SJSA1 (cell line): ENCODE data around the gene MTG1. TPM values are rescaled to one million over a fixed set of nuclear protein-coding genes. Genes with fewer than 3 reads are reported as not detected.
"Not testable (repeated sequence)": the region's sequence is repeated elsewhere in the genome, so short reads cannot be mapped to it uniquely, and the experiment has no call there.

Experiments used
- DNase-seq, 2 experiments: peaks; one replicate each; pipeline ENCODE4 v3.0.0-alpha.2; 2015 to 2020; ENCODE audit warnings: low spot score in 2 of 2, low read depth in 1 of 2
- H3K27ac ChIP-seq: fragments of 250-450 bp; sonication (Bioruptor Pico); 2 replicates; pipeline ENCODE4 v1.5.1; 2020; ENCODE audit warnings: mild to moderate bottlenecking, moderate library complexity
- H3K27me3 ChIP-seq: fragments of 250-450 bp; sonication (Bioruptor Pico); replicated peaks from 2 replicates; pipeline ENCODE4 v1.5.1; 2020; ENCODE audit warnings: mild to moderate bottlenecking, moderate library complexity
- H3K36me3 ChIP-seq: fragments of 250-450 bp; sonication (Bioruptor Pico); 2 replicates; pipeline ENCODE4 v1.5.1; 2020; ENCODE audit warnings: mild to moderate bottlenecking
- H3K4me1 ChIP-seq: fragments of 250-450 bp; sonication (Bioruptor Pico); replicated peaks from 2 replicates; pipeline ENCODE4 v1.6.1; 2021; ENCODE audit warnings: mild to moderate bottlenecking
- H3K4me3 ChIP-seq: fragments of 250-450 bp; sonication (Bioruptor Pico); 2 replicates; pipeline ENCODE4 v1.5.1; 2020; ENCODE audit warnings: mild to moderate bottlenecking
- H3K9me3 ChIP-seq: fragments of 250-450 bp; sonication (Bioruptor Pico); replicated peaks from 2 replicates; pipeline ENCODE4 v1.5.1; 2020; ENCODE audit warnings: mild to moderate bottlenecking
- total RNA-seq: library from RNA; depleted of rRNA; stranded (reverse); fragments of >200 nt; shearing (Covaris generic); gene quantifications from 2 replicates; pipeline ENCODE4 v1.2.3, GENCODE V29; 2014

Gene MTG1
- total RNA-seq, 1 experiment from 2014 or later, result 36.8 TPM

GRCh38 chr10:133422807-133423771 is 29.1 kb downstream of the MTG1 start:
- H3K27me3 ChIP-seq, result peaks cover 3% of the 10 kb centered on the region; the same call in 1 of the 2 replicates
- no peak for DNase-seq
- no peaks in the 10 kb centered on the region for H3K9me3 ChIP-seq
- no peaks in the 10 kb centered on the region for H3K4me1 ChIP-seq
- no peak overlapping the region for H3K4me3 ChIP-seq
- no peak overlapping the region for H3K27ac ChIP-seq
- peaks cover 16% of the 10 kb centered on the region for H3K36me3 ChIP-seq

- not testable (repeated sequence) for H3K9me3 ChIP-seq, H3K27me3 ChIP-seq, H3K4me1 ChIP-seq, DNase-seq, H3K4me3 ChIP-seq, H3K27ac ChIP-seq
- H3K36me3 ChIP-seq, result peaks cover 12% of the 10 kb centered on the region
Measured at GRCh38 chr10:133424102-133424501, 30.1 kb downstream of the MTG1 start.

- H3K9me3 ChIP-seq, DNase-seq, H3K4me1 ChIP-seq, H3K27ac ChIP-seq, H3K4me3 ChIP-seq, H3K27me3 ChIP-seq, H3K36me3 ChIP-seq: not testable (repeated sequence)
Measured at GRCh38 chr10:133424601-133425000, 30.6 kb downstream of the MTG1 start, which contains the start of gene SPRN. SPRN (minus strand) TSS chr10:133424625; CDS start chr10:133423681, 944 bp downstream.

GRCh38 chr10:133429571-133429970 is 35.6 kb downstream of the MTG1 start:
- not testable (repeated sequence) for H3K9me3 ChIP-seq, H3K4me3 ChIP-seq, H3K27me3 ChIP-seq, DNase-seq, H3K36me3 ChIP-seq, H3K4me1 ChIP-seq, H3K27ac ChIP-seq

- not testable (repeated sequence) for H3K4me1 ChIP-seq, H3K36me3 ChIP-seq, H3K27me3 ChIP-seq, H3K9me3 ChIP-seq, H3K27ac ChIP-seq, DNase-seq, H3K4me3 ChIP-seq
Measured at GRCh38 chr10:133431888-133432613, 38.1 kb downstream of the MTG1 start.

GRCh38 chr10:133432789-133433188 is 38.8 kb downstream of the MTG1 start:
- H3K36me3 ChIP-seq, result not testable (repeated sequence)

GRCh38 chr10:133438711-133439273 is 44.8 kb downstream of the MTG1 start:
- H3K4me3 ChIP-seq, result no peak overlapping the region
- H3K27ac ChIP-seq, result no peak overlapping the region
- no peaks in the 10 kb centered on the region for H3K27me3 ChIP-seq
- H3K36me3 ChIP-seq, result no peaks in the 10 kb centered on the region
- no peaks in the 10 kb centered on the region for H3K4me1 ChIP-seq
- DNase-seq, result no peak
- H3K9me3 ChIP-seq, result peaks cover 4% of the 10 kb centered on the region; the same call in 1 of the 2 replicates

More at GRCh38 chr10:133432789-133433188, 38.8 kb downstream of the MTG1 start:
- not testable (repeated sequence) for H3K4me3 ChIP-seq, H3K9me3 ChIP-seq, H3K4me1 ChIP-seq, H3K27me3 ChIP-seq, DNase-seq, H3K27ac ChIP-seq

- Histone ChIP-seq H3K36me3 (no peaks in the 10 kb centered on the region), H3K27ac (no peak overlapping the region), H3K4me1 (no peaks in the 10 kb centered on the region), H3K27me3 (no peaks in the 10 kb centered on the region), H3K9me3 (peaks cover 7% of the 10 kb centered on the region), H3K4me3 (no peak overlapping the region)
- DNase-seq, result peak in 1 of 2 experiments; percentile 30
Measured at GRCh38 chr10:133439517-133440461, 45.8 kb downstream of the MTG1 start.

GRCh38 chr10:133440633-133441285 is 46.8 kb downstream of the MTG1 start:
- H3K27me3 ChIP-seq, result no peaks in the 10 kb centered on the region
- no peak for DNase-seq
- no peak overlapping the region for H3K27ac ChIP-seq
- no peaks in the 10 kb centered on the region for H3K4me1 ChIP-seq
- H3K9me3 ChIP-seq, result peaks cover 13% of the 10 kb centered on the region
- H3K36me3 ChIP-seq, result no peaks in the 10 kb centered on the region
- H3K4me3 ChIP-seq, result no peak overlapping the region

GRCh38 chr10:133441356-133441755 is 47.4 kb downstream of the MTG1 start:
- H3K27ac ChIP-seq, H3K4me3 ChIP-seq: not testable (repeated sequence)

GRCh38 chr10:133441780-133442179 is 47.8 kb downstream of the MTG1 start:
- H3K27ac ChIP-seq, result no peak overlapping the region
- no peaks in the 10 kb centered on the region for H3K36me3 ChIP-seq
- H3K4me1 ChIP-seq, result no peaks in the 10 kb centered on the region
- H3K9me3 ChIP-seq, result peaks cover 19% of the 10 kb centered on the region
- no peak overlapping the region for H3K4me3 ChIP-seq
- peak in 1 of 2 experiments; percentile 38 for DNase-seq
- H3K27me3 ChIP-seq, result no peaks in the 10 kb centered on the region

More at GRCh38 chr10:133441356-133441755, 47.4 kb downstream of the MTG1 start:
- H3K9me3 ChIP-seq, result peaks cover 16% of the 10 kb centered on the region
- H3K27me3 ChIP-seq, DNase-seq, H3K4me1 ChIP-seq, H3K36me3 ChIP-seq: not testable (repeated sequence)

- Histone ChIP-seq H3K4me3 (no peak overlapping the region), H3K27ac (no peak overlapping the region), H3K9me3 (peaks cover 19% of the 10 kb centered on the region), H3K27me3 (no peaks in the 10 kb centered on the region), H3K36me3 (no peaks in the 10 kb centered on the region), H3K4me1 (no peaks in the 10 kb centered on the region)
- peak in 1 of 2 experiments; percentile 38 for DNase-seq
Measured at GRCh38 chr10:133442191-133442966, 48.4 kb downstream of the MTG1 start.
